GM19351 (cell line): ENCODE results near the gene CELF1.
"Not testable (repeated sequence)": the region's sequence is repeated elsewhere in the genome, so short reads cannot be mapped to it uniquely, and the experiment has no call there.

ENCODE experiments used
- ATAC-seq: cut with Tn5 transposase; IDR thresholded peaks from one replicate; pipeline ENCODE4 v1.9.1; 2021; ENCODE audit warnings: mild to moderate bottlenecking, moderate library complexity; ENCODE audit not compliant: unreplicated experiment

Gene CELF1

DNA sequence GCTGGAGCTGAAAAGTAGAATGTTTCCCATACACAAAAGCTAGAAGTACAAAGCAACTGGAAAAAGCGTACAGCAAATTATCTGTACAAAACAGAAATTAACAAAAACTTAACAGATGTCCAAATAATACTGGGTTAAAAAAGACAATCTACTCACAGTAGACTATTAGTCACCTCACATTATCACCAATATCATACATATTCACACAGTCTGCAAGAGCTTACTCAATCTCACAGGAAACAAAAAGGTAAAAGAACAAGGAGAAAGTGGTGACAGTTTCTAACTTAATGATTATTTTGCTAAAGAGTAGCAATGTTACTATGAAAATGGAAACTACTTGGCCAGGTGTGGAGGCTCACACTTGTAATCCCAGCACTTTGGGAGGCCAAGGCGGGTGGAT, 11.9 kb downstream of the CELF1 start:
- no peak for ATAC-seq

DNA sequence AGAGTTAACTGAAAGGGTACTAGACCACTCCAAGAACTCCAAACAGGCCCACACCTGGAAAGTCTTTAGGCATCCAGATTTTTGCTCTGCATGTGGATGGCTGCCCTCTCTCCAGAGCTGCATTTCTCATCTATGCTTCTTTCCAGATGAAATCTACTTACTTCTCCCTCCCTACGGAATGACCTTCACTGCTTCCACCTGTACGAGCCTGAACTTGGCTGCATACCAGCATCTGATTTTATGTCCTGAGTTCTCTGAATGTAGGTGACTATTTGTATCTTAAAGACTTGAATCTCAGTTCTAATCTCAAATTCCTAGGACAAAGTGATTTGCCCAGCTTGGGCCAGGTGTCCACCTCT, 13.3 kb downstream of the CELF1 start:
- no peak for ATAC-seq

DNA sequence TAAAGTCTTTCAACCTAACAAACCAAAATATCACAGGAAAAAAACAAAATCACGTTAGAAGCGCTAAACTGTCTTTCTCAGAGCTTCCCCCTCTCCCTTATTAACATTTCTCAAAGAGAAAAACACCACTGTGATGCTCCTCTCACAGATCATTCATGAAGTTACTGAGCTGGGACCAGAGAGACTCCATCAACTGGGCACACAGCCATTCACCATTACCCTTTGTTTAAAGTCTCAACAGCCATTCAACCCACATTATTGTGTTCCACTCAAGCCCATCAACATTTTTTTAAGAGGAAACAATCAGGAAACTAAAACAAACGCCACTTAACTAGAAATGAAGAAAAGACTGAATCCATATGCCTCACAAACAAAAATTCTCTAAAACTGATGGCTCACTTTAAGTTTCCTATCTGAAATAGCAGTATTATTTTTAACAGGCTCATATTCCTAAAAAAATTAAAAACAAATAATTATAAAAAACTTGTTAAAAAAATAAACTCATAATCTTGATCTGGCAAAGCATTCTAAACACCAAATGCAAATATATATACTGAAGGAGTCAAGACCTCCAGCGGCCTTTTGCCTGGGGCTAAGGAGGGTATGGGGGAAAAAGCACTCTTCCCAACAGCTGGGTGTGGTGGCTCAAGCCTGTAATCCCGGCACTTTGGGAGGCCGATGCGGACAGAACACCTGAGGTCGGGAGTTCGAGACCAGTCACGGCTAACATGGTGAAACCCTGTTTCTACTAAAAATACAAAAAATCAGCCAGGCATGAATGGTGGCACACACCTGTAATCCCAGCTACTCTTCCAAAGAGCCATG, 14.0 kb downstream of the CELF1 start:
- ATAC-seq, result no peak

DNA sequence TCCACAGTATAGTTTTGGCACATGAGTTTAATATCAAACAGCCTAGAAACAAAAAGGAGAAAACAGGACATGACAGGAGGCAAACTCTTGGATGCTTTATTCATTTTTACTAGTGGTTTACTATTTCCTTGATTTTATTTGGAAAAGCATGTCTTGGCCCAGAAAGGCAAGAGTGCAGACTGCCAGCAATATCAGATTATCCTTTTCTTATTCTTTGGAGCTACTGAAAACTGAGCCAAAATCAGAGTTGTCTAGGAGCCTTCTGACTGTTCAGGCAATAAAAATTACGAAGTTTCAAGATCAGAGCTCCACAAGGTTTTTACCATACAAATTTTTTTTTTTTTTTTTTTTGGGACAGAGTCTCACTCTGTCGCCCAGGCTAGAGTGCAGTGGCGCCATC, 16.0 kb downstream of the CELF1 start:
- ATAC-seq, result no peak

DNA sequence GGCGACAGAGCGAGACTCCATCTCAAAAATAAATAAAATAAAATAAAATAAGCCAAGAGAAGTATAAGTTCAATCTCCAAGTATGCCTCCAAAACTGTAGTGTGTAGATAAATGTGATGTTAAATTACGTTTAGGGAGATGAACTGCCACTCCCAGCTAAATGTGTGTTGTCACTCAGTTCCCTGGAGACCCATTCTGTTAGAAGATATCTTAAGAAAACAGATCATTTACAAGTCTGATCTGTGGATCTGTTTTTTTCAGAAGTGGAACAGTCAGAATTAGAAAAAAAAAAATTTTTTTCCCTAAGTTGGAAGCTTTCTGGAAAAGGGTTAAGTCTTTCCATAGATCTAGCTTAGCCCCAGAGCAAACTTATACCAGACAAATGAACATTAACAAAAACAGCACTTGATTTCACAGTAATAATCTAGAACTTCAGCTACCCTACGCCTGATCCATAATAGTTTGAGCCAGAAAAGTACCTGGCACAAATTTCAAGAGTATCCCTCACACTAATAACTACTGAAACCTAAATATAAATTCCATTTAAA, 18.2 kb downstream of the CELF1 start:
- ATAC-seq, result no peak

DNA sequence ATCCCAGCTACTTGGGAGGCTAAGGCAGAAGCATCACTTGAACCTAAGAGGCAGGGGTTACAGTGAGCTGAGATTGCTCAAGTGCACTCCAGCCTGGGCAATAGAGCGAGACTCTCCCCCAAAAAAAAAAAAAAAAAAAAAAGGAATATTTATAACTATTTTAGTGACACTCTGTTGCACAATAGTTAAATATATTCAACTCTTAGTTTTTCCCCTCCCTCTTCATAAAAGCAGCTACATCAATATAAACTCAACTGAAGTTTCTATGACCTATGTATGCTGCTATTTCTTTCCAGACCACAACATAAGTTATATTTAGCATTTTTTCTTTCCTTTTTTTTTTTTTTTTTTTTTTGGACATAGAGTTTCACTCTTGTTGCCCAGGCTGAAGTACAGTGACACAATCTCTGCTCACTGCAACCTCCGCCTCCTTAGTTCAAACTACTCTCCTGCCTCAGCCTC, 19.2 kb downstream of the CELF1 start:
- ATAC-seq, result no peak

DNA sequence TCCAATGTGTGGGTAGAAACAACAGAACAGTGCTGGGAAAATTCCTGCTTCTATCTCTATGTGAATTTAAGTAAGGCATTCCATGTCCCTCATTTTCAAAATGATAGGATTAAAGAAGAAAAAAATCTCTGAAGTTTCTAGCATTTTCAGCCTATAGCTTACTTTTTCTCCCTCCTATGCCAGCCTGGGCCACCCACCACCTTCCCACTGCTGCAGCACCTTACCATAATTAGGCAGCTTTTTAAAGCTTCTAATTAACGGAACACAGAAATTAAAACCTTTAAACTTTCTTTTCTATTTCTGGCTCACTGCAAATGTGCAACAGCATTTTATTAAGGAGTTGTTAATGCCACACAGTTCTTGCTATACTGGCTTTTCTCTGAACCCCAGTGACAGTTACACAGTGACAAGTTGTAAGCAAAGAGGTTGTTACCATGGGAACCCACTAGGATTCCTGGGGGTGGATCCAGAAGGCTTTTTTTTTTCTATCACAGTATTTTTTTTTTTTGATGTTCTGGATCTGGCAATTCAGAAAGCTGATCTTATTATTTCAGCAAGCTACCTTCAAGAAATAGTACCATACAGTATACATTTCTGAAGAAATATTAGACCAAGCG, 20.2 kb downstream of the CELF1 start:
- ATAC-seq, result no peak

DNA sequence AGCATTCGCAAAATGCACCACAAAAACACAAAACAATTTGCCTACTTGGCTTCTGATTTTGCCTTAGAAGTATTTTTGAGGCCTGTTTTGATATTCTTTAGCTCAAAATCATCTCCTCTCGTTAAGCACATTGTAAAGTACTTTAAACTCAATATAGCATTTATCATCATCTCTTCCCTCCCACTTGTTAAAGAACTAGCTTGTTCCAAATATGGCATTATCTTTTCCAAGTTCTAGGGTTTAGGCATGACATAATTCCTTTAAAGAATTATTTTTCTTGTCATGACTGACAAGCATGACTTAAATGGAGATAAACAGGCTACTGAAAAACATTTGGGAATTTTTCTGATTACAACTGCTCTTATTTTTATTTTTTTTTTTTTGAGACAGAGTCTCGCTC, 21.3 kb downstream of the CELF1 start:
- ATAC-seq, result no peak

DNA sequence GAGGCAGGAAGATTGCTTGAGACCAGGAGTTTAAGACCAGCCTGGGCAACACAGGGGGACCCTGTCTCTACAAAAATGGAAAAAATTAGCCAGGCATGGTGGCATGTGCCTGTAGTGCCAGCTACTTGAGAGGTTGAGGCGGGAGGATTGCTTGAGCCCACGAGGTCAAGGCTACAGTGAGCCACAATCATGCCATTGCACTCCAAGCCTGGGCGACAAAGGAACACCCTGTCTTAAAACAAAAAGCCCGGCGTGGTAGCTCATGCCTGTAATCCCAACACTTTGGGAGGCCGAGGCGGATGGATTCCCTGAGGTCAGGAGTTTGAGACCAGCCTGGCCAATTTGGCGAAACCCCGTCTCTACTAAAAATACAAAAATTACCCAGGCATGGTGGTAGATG, 22.2 kb downstream of the CELF1 start:
- not testable (repeated sequence) for ATAC-seq

DNA sequence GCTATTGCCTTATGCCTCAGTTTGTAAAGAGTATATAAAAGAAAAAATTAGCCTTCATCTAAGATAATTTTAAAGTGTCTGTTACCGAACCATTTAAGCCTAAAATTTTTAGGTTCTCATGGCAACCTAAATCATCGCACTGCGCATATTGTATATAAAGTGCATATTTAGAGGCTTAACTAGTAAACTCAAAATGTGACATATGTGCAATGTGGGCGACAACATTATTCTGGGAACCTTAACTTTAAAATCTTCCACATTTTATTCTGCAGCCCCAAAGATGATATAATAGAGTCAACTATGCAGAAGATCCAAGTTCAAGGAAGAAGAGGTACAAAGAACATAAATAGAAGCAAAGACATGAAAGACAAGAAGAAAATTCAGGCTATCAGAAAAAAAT, 23.0 kb downstream of the CELF1 start:
- ATAC-seq, result no peak

DNA sequence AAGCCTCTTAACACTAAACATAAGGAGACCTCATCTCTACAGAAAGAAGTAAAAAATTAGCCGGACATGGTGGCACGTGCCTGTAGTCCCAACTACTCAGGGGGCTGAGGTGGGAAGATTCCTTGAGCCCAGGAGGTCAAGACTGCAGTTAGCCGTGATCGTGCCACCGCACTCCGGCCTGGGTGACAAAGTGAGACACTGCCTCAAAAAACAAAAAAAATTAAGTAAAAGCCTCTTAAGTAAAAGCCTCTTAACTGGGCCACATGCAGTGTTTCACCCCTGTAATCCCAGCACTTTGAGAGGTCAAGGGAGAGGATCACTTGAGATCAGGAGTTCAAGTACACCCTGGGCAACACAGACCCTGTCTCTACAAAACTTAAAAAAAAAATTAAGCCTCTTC, 25.7 kb downstream of the CELF1 start:
- no peak for ATAC-seq

DNA sequence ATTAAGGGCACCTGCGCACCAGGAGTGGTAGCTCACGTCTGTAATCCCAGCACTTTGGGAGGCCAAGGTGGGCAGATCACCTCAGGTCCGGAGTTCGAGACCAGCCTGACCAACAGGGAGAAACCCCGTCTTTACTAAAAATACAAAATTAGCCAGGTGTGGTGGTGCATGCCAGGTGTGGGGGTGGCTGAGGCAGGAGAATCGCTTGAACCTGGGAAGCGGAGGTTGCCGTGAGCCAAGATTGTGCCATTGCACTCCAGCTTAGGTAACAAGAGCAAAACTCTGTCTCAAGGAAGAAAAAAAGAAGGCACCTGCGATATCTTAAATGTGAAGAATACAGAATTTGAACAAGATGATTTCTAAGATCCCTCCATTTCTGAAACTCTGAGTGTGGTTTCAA, 26.9 kb downstream of the CELF1 start:
- not testable (repeated sequence) for ATAC-seq

DNA sequence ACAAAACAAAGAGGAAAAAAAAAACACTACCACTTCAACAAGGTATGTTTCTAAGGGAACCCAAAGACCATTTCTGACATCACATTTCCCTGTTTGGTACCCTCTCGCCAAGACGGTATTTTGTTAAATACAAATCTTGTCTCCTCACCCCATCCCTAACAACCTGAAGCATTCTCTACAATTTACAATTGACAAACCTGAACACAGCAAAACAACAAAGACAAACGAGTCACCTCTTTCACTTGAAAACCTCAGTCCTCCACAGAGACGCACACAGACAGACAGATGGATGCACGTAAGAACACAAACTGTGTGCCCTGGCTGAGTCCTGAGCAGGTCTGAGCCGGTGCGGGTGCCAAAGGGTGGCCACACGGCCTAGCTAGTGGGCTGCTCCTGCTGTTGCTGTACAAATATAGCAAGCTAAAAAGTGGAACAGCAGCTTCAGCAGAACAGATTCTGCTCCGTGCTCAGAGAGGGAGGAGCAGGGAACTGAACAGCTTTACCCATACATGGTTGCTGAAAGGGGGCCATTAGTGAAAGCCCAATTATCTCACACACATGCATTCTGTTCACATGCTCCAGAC, 28.5 kb downstream of the CELF1 start:
- no peak for ATAC-seq

DNA sequence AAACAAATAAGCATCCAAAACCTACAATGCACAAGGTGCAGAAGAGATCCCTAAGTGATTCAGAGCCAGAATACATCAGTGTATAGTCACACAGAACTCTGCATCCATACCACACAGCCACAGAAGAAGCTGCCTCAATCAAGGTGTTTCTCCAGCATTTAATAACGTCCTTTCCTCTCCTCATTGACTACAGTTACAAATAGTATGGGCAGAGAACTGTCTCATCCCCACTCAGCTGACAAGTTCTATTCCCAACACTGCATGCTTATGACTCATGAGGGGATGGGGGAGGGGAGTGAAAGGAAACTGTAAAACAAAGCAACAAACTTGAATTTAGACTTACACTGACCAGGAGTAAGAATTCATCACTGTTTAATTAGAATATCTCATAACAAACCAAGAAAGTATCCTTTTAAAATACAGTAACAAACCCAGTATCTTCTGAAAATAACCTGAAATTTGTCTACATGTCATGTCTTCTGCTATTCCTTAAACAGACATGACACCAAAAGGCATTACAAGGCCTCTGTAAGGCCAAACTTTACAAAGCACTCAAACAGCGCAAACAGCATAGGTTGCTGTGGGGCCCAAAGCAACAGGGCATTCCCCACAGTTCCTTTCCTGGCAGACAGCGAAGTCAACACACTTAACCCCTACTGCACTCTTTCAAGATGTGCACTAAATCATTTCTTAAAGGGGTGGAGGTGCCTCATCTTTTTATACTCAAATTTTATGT, 29.3 kb downstream of the CELF1 start:
- peak; percentile 36 for ATAC-seq

DNA sequence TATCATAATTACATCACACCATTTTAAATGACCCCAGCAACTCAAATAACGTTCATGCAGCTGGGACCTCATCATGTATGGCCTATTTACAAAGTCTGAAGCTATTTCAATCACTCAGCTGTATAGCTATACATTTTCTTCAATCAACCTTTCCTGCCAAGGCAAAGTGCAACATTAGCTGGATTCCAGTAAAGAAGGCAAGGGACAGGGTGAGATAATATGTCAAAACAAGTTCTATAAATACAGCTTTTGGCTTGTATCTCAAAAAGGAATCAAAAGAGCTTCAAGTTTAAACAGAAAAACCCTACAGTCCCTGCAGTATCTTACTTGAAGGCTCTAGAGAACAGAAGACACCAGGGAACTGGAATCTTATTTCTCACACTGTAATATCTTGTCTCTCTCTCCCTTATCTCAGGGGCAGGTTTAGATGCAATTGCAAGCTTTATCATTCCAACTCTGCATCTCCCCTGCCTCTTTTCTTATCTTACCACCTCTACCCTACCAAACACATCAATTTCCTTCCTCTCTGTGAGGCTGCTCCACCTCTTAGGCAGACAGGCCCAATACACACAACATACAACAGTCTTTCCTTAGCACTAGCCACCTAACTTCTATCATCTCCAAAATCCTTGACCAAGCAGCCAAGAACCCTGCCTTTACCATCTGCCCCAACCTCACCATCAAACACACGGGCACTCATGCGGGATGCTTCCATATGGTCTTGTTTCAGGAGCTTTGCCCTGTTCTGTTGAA, 34.5 kb downstream of the CELF1 start:
- no peak for ATAC-seq

DNA sequence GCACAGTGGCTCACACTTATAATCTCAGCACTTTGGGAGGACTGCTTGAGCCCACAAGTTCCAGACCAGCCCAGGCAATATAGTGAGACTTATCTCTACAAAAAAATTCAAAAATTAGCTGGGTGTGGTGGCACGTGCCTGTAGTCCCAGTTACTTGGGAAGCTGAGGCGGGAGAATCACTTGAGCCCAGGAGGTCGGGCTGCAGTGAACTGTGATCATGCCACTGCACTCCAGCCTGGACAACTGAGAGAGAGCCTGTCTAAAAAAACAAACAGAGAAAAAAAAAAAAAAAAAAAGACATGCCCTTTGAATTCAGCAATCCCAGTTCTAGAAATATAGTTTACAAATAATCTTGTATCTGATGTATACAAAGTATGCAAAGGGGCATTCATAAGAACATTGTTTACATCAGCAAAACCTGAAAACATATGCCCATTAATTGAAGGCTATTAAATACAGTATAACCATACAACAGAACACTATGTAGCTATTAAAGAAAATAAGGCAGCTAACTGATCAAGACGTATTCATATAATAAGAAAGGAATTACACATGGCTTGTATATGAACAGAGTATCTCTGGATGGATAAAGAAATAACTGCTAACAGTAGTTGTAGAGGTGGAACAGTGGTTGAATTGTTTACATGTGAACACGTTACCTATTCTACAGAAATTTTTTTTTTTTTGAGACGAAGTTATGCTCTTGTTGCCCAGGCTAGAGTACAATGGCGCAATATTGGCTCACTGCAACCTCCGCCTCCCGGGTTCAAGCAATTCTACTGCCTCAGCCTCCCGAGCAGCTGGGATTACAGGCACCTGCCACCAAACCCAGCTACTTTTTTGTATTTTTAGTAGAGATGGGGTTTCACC, 35.7 kb downstream of the CELF1 start:
- ATAC-seq, result no peak

DNA sequence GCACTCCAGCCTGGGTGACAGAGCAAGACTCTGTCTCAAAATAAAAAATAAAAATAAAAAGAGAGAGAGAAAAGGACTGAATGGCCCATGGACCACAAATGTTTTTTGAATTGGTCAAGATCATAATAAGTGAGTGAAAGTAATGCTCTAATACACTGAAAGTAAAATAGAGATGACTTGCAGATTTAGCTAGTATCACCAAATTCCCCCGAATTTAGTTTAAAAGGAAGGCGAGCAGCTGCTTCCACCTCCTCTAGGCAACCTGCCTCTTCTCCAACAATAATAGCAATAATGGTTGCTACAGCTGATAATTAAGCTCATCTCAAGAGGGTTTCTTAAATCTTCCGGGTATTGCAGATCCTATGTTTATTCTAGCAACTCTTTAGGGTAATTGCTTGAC, 36.8 kb downstream of the CELF1 start:
- ATAC-seq, result no peak

DNA sequence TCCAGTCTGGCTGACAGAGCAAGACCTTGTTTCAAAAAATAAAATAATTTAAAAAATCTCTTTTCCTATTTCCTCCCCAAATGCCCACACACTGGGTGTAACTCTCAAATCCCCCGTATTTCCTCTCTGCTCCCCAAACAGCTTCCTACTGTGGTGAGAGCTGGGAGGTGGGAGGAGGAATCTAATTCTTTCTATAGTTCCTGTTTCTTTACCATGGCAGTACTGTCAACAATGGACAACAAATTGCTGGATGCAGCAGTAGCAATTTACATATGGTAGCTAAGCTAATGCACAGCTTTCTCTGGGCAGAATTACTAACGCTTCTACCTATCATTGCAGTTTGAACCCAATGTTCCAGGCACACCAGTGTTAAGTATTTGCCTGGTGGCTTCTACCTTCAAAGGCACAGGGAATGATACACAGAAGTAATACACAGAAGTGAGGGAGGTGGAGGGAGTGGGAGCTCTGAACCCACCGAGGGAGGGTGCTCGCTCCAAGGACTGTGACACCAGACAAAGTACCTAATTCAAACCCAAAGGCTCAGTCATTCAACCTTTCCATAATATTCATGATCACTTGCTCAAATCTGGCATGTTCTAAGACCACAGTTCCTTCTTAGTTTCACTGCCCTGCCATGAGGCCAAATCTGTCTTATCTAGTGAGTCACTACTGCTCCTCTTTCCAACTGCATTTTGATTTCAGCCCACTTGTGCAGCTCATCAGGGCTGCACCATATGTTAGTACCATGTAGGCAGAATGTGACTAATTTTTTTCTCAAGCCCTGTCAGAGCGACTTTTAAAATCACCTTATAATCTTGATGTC, 37.9 kb downstream of the CELF1 start:
- peak; percentile 64 for ATAC-seq

DNA sequence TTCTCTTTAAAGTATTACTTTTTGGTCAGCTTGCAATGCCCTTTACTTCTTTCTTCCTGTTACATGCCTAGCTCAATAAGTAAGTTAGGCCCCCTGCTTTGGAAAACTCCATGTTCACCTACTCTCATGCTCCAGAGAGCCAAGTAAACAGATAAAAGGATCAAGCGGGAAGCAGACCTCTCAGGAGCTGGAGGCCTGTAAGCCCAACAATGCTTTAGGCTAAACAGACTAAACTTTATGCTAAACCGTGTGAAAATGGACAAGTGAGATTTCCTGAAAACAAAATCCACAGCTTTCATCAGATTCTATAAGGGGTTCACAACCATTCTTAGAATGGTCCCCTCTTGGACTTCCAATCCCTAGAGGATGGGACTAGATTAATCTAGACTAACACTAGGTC, 40.2 kb downstream of the CELF1 start:
- no peak for ATAC-seq
